DMS 273 (cell line): ENCODE measurements around the gene ZNF526.

Source experiments
- DNase-seq: peaks from one replicate; lab custom pipeline; 2025; ENCODE audit not compliant: unreplicated experiment; lab: John Stamatoyannopoulos, UW

ZNF526 gene

DNA sequence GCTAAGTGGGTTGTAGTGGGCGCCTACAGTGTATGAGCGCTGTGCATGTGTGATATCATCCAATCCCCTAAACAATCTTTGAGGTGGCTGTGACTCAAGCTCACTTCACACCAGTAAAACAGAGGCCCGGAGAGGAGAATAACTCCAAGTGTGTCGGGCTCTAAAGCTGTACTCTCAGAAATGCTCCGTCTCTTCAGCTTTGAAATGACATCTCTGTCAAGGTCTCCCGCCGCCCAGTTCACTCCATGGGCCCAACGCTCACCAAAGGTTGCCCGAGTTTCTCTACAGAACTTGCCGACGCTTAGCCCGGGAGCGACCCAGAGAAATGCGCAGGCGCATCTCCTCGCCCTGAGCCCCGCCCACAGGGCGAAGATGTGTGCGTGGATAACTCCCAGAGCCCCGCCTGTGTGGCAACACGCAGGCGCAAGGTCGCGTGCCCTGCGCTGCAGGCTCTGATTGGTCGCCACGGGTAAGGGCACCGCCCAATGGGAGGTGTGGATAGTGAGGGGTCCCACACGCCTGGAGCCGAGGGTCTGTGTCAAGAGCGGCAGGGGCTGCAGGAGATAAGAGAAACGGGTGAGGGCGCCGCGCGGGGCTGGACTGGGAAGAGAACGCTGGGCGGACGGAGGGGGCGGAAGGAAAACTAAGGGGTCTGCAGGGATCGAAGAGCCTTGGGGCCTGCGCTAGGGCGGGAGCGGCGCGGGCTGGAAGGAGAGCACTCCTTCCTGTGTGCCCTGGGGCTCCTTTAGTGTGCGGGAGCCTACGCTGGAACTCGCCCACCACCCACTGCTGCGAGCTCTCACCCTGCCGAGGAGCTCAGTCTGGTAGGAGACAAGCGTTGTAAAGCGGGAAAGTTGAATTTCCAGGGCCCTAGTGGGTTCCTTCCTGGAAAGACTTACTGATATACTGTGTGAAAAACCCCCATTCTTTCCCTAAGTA lies at the start of gene ZNF526:
Gene ZNF526, plus strand, starts transcription at position 501 of the 939 bp plus-strand sequence. CDS start 4,092 bp downstream, outside the sequence.
- peak; percentile 99 for DNase-seq

DNA sequence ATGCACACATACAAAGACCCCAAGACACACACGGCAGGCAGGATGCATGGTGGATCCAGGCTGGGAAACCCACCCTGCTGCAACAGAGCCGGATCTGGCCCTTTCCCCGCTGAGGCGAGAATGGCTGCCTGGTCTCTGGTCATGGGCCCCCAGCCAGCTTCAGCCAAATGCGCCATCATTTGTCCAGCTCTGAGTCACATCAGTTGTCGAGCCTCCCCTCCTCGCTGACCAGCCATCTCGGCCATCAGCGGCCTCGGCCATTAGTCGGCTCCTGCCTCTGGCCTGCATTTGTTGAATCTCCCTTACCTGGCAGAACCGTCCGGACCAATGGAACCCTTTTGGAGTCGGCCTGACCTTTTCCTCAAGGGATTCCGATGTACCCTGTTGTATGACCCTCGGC lies 49.4 kb upstream of the ZNF526 start:
- no peak for DNase-seq

- no peak for DNase-seq
Observed at GRCh38 chr19:42172261-42172660, 47.9 kb upstream of the ZNF526 start.

DNA sequence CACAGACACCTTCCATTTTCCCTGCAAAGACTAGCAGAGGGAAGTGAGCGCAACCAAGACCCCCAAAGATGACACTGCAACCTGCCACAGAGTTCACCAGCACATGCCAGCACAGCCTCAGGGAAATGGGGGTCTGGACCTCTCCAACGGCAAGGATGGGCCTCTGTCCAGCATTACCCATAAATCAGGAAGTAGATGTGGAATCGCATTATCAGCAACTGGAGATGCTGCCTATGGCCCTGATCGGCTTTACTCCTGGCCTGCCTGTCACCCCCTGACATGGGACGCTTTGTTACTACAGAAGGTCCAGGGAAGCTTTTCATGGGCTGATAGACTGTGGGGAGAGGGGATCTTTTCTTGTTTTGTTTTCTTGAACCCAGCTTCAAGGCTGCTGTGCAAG lies 46.4 kb upstream of the ZNF526 start:
- no peak for DNase-seq

GRCh38 chr19:42174188-42174587 lies 45.9 kb upstream of the ZNF526 start:
- DNase-seq = no peak

DNA sequence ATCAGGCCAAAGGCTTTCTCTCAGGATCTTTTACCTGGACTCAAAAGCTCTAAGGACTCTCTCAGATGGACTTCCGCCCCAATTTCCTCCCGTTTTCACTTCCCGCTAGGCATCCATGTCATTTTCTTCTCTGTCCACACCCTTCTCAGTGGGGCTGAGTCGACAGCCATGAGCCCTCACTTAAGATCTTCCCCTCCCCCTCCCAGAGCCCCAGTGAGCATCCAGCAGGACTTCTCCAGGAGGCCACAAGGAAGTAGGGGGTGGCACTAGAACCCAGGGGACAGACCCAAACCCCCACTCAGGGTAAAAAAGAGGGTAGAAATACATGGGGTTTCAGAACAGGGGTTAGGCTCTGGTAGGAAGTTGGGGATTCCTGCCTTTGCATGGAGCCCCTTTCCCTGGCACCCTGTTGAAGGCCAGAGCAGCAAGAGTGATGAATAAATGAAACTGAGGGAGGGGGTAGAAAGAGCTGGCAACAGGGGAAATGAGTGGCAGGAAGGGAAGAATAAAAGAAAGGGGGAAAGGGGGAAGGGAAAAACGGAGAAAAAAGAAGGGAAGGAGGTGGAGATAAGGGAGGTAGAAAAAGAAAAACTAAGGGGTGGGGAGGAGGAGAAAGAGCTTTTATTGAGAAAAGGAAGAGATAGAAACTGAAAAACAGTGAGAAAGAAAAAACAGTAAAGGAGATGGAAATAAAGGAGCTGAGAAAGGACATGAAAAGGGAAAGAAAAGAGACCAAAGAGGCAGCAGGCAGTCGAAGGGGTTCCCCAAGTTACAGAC lies 45.0 kb upstream of the ZNF526 start:
- no peak for DNase-seq

DNA sequence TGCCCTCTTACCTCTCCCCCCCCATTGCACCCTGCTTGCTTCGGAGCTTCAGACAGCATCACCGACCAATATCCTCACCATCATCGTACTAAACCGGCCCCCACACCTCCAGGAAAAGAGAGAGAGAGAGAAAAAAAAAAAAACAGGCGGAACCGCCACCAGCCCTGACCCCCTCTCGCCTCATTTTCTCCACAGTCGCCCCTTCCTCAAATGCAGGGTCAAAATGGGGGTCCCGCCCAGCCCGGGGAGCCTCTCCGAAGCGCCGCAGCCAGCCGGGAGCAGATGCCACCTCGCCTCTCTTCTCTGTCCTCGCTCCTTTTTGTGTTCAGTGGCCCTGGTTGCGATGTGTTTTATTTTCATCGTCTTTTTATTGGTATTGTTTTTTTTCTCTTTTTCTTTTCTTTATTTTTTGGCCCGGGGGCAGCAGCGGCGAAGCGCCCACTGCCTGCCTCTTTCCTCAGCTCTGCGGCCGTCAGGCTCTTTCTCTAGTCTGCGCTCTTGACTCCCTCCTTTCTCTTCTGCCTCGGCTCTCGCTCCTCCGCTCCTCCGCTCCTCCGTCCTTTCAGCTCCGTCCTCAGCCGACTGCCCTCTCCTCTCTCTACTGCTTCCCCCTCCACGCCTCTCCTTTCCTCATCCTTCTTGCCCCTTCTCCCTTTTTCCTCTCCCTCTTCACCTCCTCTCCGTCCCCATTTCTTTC lies 44.0 kb upstream of the ZNF526 start:
- peak; percentile 56 for DNase-seq

GRCh38 chr19:42176649-42176989 lies 43.5 kb upstream of the ZNF526 start:
- DNase-seq = peak; percentile 88

GRCh38 chr19:42176990-42177685 lies 43.0 kb upstream of the ZNF526 start:
- peak; percentile 95 for DNase-seq

DNA sequence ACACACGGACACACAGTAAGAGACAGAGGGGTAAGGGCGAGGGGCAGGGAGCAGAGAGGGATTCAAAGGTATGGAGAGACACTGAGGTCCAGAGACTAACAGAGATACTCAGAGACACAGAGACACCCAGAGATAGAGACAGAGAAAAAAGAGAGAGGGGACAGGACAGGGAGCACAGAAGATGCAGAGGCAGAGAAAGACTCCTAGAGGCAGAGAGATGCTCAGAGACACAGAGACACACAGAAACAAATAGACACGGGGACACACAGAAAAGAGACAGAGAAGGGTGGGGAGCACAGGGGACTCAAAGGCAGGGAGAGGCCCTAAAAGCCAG lies 42.5 kb upstream of the ZNF526 start:
- no peak for DNase-seq

DNA sequence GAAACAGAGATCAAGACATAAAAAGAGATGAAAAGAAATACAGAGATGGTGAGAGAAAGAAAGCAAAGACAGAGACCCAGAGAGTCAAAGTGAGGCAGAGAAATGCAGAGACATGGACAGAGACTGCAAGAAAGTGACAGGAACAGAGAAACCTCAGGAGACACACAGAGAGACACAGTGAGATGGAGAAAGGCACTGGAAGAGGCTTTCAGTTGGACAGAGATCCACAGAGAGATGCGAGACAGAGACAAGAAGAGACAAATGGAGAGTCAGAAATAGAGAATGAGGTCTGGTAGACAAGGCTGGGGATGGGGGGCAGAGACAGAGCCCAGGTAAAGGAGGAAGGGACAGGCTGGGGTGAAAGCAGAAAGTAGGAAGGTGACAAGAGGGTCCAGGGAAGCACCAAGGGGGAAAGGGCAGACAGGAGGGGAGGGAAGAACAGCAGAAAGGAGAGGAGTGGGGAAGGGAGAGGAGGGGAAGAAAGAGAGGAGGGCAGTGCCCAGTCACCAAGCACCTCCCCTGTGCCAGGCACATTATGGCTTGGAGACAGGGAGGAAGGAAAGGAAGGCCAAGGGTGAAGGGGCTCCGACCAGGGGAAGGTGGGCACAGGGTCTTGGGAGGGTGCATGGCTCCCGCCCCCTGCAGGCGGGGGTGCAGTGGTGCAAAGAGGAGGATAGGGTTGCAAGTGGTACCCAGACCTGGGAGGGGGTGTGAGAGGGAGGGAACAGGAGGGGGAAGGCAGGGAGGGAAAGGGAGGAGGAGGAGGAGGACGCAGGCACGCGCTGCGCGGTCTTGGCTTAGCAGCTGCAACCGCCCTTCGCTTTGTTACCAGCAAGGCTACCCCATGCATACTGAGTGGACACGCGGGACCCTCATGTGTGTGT lies 41.1 kb upstream of the ZNF526 start:
- peak; percentile 68 for DNase-seq

DNA sequence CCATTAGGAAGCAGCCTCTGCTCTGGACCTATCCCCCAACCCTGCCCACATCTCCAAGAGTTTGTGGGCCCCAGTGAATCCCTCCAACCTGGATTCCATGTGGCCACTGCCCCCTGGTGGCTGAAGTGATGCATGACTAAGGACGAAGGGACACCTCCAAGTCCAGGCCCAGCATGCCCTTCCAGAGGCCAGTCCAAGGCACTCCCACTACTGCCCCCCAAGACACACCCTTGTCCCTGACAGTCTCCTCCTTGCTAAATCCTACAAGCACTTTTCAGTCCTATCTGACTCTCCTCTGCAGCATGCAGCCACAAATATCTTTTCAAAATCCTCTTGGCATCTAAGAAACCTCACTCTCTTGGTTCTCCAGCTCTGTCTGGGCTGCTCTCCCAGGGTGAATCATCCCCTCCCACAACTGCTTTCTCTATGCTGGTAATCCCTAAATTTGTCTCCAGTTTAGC lies 35.7 kb upstream of the ZNF526 start:
- DNase-seq = peak; percentile 90

DNA sequence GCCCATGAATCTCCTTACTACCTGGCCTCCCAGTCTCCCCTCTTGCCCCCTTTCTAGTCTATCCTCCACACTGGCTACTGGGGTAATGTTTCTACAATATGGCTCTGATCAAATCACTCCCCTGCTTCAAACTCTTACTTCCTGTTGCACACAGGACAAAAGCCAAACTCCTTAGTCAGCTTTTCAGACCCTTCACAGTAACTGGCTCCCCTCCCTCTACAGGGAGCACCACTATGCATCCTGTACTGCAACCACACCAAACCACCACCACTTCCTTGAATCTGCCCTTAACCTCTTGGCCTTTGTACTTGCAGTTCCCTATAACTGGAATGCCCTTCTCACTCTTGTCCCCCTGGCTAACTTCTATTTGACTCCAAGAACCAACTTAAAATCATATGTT lies 34.8 kb upstream of the ZNF526 start:
- DNase-seq = no peak

- DNase-seq = no peak
Observed at GRCh38 chr19:42188665-42189064, 31.4 kb upstream of the ZNF526 start.

DNA sequence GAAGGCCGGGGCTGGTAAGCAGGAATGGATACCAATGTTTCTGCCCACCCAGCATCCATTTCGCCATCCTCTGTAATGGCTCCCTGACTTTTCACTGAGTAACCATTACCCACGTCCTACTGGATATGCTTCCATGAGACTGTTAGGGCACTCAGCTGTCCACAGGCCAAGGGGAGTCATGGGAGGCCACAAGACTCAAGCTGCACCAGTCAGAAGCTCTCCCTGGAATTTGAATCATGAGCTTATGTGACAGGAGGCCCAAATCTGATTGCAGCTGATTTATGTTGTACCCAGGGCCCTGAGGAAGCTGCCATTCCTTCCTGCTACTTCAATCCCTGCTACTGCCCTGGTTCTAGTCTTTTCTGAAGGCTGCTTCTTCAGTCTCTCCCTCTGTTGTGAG lies 31.0 kb upstream of the ZNF526 start:
- no peak for DNase-seq

GRCh38 chr19:42191330-42191729 lies 28.8 kb upstream of the ZNF526 start:
- DNase-seq = peak; percentile 56

GRCh38 chr19:42191855-42192254 lies 28.3 kb upstream of the ZNF526 start:
- peak; percentile 53 for DNase-seq

DNA sequence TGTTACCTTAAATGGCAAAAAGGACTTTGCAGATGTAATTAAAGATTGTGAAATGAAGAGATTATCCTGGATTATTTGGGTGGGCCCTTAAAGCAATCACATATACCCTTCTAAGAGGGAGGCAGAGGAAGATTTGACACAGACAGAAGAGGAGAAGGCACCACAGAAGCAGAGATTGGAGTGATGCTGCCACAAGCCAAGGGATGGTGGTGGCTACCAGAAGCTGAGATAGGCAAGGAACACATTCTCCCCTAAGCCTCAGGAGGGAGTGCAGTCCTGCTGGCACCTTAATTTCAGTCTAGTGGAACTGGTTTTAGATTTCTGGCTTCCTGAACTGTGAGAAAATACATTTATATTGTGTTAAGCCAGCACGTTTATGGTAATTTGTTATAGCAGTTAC lies 26.8 kb upstream of the ZNF526 start:
- DNase-seq = no peak

- no peak for DNase-seq
Observed at GRCh38 chr19:42193706-42194105, 26.4 kb upstream of the ZNF526 start.
